Lung microvascular endothelial cell (primary cell): ENCODE measurements around the gene CLMP. TPM values are rescaled to one million over a fixed set of nuclear protein-coding genes. Genes with fewer than 3 reads are reported as not detected.
A peak's percentile ranks its signal among the peaks of the same experiment; 100 is the strongest.

Experiments
- DNase-seq, 2 donors: peaks; one replicate each; pipeline versions ENCODE4 v3.0.0 to v3.0.0-alpha.2; 2010; ENCODE audit warnings: low read depth in 2 of 2
- total RNA-seq: library from RNA; depleted of rRNA; stranded (reverse); fragments of >200 nt; gene quantifications from 2 replicates; pipeline ENCODE4 v1.2.1, GENCODE V29; 2014

Gene CLMP, protein sequence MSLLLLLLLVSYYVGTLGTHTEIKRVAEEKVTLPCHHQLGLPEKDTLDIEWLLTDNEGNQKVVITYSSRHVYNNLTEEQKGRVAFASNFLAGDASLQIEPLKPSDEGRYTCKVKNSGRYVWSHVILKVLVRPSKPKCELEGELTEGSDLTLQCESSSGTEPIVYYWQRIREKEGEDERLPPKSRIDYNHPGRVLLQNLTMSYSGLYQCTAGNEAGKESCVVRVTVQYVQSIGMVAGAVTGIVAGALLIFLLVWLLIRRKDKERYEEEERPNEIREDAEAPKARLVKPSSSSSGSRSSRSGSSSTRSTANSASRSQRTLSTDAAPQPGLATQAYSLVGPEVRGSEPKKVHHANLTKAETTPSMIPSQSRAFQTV
- total RNA-seq, result 0.22 TPM in 1 of 2 replicates, not detected in the other

GRCh38 chr11:123195188-123196059 lies at the start of gene CLMP:
Gene CLMP (minus strand): TSS chr11:123195248. CDS start chr11:123194940, 308 bp downstream.
- peak in 1 of 2 donors; percentile 27 for DNase-seq

DNA sequence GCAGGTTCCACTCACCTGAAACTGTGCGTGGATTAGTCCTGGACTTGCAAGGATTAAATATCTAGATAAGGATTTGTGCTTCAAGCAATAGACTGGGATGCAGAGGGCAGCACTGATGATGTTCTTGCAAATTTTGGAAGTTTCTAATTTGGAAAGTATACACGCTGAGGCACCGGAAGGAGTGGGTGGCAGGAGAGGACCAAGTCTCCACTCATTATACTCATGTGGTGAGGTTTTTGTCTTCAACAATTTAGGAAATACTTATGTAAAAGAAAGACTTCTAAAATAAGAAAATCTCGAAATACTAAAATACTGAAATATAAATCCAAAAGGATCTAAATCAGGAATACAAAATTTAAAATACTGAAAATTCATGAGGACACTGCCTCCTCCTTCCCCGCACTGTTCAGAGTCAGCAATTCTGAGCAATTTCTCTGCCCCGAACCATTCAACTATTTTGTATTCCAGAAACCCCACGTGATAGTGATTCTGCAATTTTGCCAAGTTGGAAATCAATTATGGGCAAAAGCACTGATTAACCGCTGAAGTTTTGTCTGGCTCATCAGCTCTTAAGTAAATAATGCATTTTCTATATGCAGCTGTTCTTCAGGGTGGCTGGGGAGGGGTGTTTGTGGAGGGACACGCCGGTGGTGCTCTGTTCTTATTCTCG lies 47.0 kb upstream of the CLMP start:
- DNase-seq, result no peak

GRCh38 chr11:123241294-123241693 lies 46.2 kb upstream of the CLMP start:
- no peak for DNase-seq

- peak in 1 of 2 donors; percentile 36 for DNase-seq
These were observed 44.4 kb upstream of the CLMP start for GRCh38 chr11:123239191-123240150.

DNA sequence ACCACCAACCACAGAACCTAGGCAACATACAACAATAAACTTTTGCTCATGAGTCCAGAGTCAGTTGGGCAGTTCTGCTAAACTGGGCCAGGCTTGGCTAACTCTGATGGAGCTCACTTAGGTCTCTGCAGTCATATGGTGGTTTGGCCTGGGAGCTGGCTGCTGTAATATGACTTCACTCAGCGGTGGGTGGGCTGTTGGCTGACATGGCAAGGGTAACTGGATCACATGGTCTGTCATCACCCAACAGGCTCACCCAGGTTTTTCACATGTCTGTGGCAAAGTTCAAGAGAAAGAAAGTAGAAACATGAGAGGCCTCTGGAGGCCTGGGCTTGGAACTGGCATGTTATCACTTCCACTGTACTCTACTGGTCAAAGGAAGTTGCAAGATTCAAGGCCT lies 43.2 kb upstream of the CLMP start:
- DNase-seq, result no peak

- no peak for DNase-seq
These were observed 41.8 kb upstream of the CLMP start for GRCh38 chr11:123236879-123237278.

DNA sequence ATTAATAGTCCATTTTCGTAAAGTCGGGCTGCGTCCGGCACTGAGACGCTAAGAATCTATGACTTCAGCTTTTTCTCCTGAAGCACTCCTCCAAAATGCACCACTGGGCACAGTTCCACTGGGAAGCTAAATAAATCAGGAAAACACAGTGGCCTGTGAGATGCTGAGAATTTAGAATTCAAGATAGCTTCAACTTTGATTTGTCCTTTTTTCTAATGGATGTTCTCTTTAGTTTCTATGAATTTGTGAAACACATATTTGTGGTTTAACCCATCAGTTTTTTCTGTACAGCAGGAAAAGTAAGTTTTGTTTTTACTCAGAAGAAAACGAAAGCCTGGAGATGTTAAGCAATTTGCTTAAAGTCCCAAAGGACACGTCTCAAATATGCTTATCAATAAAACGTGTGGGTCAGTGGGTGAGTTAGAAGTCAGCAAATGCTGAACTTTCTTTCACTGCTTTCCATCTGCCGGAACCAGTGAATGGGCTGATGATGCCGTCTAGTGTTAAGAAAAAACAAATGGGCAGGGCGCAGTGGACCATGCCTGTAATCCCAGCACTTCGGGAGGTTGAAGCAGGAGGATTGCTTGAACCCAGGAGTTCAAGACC lies 40.7 kb upstream of the CLMP start:
- no peak for DNase-seq

DNA sequence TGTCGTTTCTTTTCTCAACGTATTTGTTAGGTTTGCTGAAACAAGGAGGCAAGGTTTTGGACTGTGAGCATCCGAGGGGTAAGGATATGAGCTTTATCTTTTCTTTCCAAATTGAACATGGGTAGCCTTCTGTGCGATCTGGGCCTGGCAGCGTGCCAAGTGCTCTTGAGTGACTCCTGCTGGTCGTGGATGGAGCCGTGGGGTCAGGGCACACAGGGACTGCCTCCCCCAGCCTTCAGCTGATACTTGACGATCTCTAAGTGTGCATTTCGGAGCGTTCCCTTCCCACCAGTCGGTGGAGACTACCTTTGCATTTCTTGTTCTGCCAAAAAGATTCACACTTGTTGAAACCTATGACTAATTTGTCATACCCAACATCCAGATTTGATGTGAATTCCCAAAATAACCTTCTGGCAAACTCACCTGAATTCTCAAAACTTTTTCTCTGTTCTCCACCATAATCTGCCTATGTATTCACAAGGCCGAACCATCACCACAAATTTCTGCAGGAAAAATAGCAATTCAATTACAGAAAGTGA lies 40.1 kb upstream of the CLMP start:
- peak; percentile 37 to 51 for DNase-seq

GRCh38 chr11:123233975-123234334 lies 38.9 kb upstream of the CLMP start:
- no peak for DNase-seq

DNA sequence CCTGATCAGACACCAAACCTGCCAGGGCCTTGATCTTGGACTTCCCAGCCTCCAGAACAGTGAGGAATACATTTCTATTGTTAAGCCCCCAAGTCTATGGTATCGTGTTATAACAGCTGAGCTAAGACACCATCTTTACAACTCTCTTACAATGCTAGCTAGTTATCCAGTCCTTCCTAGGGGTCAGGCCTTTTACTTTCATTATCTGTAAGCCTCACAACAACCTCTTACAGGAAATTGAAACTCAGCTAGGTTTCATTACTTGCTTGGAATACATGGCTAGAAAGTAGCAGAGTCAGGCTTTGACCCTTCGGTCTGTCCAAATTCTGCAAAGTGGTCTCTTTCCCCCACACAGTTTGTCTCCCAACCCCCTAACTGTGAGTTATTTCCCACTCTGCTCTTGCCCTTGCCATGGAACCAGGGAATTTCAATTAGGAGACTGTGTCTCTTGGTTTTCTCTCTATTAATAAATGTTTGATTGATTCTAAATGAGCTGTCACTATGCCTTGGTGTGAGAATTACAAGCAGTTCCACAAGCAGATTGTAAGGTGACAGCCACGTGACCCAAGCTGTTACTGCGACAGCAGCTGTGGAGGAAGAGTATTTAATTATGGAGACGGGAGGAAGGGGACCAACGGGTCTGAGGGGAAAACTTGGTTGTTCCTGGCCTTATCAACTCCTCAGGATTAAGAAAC lies 38.4 kb upstream of the CLMP start:
- peak in 1 of 2 donors; percentile 21 for DNase-seq

DNA sequence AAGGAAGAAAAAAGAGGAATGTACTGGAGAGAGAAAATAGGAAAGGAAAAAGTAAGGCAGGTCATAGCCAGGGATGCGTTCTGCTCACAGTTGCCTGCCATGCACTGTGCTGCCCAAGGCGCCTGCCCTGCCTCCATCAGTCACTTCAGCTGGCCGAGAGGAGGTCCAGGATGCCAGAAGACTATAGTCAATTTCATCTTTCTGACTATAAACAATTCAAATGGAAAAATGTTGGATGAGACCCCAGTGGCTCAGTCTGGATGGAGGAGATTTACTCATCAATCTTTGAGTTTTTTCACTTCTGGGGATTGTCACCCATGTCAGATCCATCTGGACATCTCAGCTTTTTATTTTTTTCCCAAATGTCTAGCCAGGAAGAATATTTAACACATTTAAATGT lies 36.7 kb upstream of the CLMP start:
- DNase-seq, result no peak

DNA sequence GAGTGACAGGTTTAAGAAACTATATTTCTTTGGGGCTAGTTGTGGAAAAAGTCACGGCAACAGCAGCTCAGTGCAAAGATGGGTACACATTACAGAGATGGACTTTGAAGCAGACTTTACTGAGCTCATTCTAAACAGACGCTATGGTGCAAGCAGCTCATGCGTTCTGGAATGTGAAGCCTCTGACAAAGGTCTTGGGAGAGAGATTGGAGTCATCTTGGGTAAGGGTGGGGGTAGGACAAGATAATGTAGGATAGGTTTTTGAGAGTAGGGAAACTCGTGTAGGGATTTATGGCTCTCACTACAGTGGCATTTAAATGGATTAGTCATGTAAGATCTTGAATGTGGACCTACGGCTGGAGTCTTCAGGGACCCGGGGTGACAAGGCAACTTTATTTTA lies 36.2 kb upstream of the CLMP start:
- DNase-seq, result no peak

- no peak for DNase-seq
These were observed 35.3 kb upstream of the CLMP start for GRCh38 chr11:123230346-123230745.

- no peak for DNase-seq
These were observed 33.6 kb upstream of the CLMP start for GRCh38 chr11:123228496-123229163.

- DNase-seq, result no peak
These were observed 32.9 kb upstream of the CLMP start for GRCh38 chr11:123227763-123228495.

DNA sequence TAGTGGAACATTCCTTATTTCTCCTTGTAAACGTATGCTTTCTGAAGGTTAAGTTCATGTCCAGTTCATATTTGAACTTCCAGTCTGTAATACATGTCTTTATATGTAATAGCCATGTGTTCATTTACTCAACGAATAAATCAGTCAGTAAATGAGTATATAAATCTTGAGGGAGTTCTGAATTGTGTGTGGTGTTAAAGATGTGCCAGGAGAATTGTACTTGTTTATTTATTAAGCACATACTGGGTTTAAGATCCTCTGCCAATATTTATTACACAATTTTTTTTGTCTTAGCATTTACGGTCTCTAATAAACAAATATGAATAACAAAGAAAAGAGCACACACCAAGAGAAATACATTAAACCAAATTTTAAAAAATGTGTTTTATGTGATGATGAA lies 26.5 kb upstream of the CLMP start:
- no peak for DNase-seq

GRCh38 chr11:123221096-123221561 lies 26.1 kb upstream of the CLMP start:
- DNase-seq, result no peak

DNA sequence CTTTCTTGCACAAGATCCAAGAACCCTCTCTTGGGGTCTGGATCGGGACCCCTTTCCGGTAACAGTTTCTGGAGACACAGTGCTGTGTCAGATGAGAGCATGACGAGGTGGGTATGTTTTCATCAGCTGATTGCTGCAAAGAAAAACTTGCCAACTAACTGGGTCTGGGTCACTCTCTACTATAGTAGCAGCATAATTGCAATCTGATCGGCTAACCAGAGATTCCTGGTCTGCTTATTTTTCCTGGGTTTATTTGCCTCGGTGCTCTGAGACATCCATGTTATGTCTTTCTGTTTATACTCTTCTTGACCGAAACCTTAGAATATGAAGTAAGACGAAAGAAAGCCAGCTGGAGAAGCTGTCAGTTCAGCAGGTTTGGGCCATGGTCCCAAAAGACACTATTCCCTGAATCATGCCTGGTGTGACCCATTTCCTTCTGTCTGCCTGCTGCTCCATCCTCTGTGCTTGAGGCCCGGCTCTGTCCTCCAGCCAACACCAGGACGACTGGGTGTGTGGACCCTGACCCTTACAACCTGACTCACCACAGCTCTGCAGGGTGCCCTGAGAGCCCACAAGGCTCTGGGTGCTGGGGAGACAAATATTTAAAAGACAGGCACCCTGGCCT lies 24.1 kb upstream of the CLMP start:
- DNase-seq, result peak in 1 of 2 donors; percentile 30
